Hepatocyte (in vitro differentiated cells): ENCODE data around the gene CHKA.

Experiments
- EZH2 ChIP-seq: fragments of 200-600 bp; sonication (generic); IDR thresholded peaks from 2 replicates; pipeline ENCODE4 v1.6.1; 2016; ENCODE audit warnings: antibody characterized with exemption, mild to moderate bottlenecking, borderline replicate concordance
- TF ChIP-seq, protein P1 (sequence below): fragments of 200-600 bp; sonication (generic); IDR thresholded peaks from 2 replicates; pipeline ENCODE4 v1.5.1; 2016; ENCODE audit warnings: antibody characterized with exemption, mild to moderate bottlenecking; ENCODE audit not compliant: poor library complexity

DNA sequence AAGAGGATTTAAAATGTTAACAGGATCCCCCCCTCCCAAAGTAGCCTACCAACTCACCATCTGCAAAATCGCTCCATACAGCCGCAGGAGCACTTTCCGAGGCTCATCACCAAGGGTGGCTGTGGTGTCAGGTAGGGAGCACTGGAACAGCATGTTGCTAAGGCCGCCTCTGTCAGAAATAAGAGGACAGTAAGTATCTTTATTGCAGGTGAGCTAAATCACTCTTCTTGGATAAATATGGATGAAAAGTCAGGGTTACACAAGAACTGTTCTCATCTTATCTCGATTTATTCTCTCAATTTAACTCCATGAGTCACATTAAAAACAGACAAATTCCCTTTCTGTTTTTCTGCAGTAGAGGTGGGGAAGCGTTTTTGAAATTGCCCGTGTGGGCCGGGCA is 24.2 kb downstream of the CHKA start:
- no peak for TF ChIP-seq EZH2
- TF ChIP-seq, protein P1, sequence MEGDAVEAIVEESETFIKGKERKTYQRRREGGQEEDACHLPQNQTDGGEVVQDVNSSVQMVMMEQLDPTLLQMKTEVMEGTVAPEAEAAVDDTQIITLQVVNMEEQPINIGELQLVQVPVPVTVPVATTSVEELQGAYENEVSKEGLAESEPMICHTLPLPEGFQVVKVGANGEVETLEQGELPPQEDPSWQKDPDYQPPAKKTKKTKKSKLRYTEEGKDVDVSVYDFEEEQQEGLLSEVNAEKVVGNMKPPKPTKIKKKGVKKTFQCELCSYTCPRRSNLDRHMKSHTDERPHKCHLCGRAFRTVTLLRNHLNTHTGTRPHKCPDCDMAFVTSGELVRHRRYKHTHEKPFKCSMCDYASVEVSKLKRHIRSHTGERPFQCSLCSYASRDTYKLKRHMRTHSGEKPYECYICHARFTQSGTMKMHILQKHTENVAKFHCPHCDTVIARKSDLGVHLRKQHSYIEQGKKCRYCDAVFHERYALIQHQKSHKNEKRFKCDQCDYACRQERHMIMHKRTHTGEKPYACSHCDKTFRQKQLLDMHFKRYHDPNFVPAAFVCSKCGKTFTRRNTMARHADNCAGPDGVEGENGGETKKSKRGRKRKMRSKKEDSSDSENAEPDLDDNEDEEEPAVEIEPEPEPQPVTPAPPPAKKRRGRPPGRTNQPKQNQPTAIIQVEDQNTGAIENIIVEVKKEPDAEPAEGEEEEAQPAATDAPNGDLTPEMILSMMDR = no peak
